RWPE2 (cell line): ENCODE measurements around the gene SLC7A10.

Experiments
- ATAC-seq: fragments of 200-7000 bp; cut with Tn5 transposase; 3 replicates; pipeline ENCODE4 v1.9.1; 2021; ENCODE audit warnings: low read depth
- DNase-seq: peaks from one replicate; pipeline ENCODE4 v3.0.0-alpha.2; 2020; ENCODE audit warnings: low spot score
- H3K27ac ChIP-seq: fragments of 450-650 bp; 2 replicates; pipeline ENCODE4 v1.5.1; 2017; ENCODE audit warnings: mild to moderate bottlenecking; ENCODE audit not compliant: poor library complexity, severe bottlenecking
- H3K27me3 ChIP-seq: fragments of 250-450 bp; sonication (Bioruptor Pico); 2 replicates; pipeline ENCODE4 v1.5.1; 2021; ENCODE audit warnings: mild to moderate bottlenecking, moderate library complexity; ENCODE audit not compliant: insufficient read depth, poor library complexity, severe bottlenecking
- H3K36me3 ChIP-seq: fragments of 250-450 bp; sonication (Bioruptor Pico); 2 replicates; pipeline ENCODE4 v1.5.1; 2020; ENCODE audit warnings: low read depth, mild to moderate bottlenecking, moderate library complexity
- H3K4me1 ChIP-seq: fragments of 250-450 bp; sonication (Bioruptor Pico); 2 replicates; pipeline ENCODE4 v1.5.1; 2021; ENCODE audit warnings: mild to moderate bottlenecking, moderate library complexity; ENCODE audit not compliant: insufficient read depth, poor library complexity, severe bottlenecking
- H3K4me3 ChIP-seq: fragments of 250-450 bp; sonication (Bioruptor Pico); 2 replicates; pipeline ENCODE4 v1.5.1; 2021; ENCODE audit warnings: mild to moderate bottlenecking, moderate library complexity; ENCODE audit not compliant: severe bottlenecking
- H3K9me3 ChIP-seq: fragments of 250-450 bp; sonication (Bioruptor Pico); 2 replicates; pipeline ENCODE4 v1.5.1; 2021; ENCODE audit warnings: mild to moderate bottlenecking, moderate library complexity; ENCODE audit not compliant: severe bottlenecking
- CTCF ChIP-seq: fragments of 450-650 bp; IDR thresholded peaks from one replicate; pipeline ENCODE4 v1.5.1; 2017; ENCODE audit warnings: mild to moderate bottlenecking, moderate library complexity; ENCODE audit not compliant: poor library complexity, severe bottlenecking

Gene SLC7A10

GRCh38 chr19:33219261-33219815 lies 6.3 kb downstream of the SLC7A10 start:
- Histone ChIP-seq H3K9me3 (no peaks in the 10 kb centered on the region), H3K36me3 (no peaks in the 10 kb centered on the region), H3K4me1 (no peaks in the 10 kb centered on the region), H3K27me3 (peaks cover 14% of the 10 kb centered on the region), H3K4me3 (no peak overlapping the region), H3K27ac (no peak overlapping the region)
- ATAC-seq, result no peak
- no peak for TF ChIP-seq CTCF
- DNase-seq, result no peak

- Histone ChIP-seq H3K4me1 (no peaks in the 10 kb centered on the region), H3K27ac (no peak overlapping the region), H3K27me3 (peaks cover 7% of the 10 kb centered on the region), H3K36me3 (no peaks in the 10 kb centered on the region), H3K9me3 (no peaks in the 10 kb centered on the region), H3K4me3 (no peak overlapping the region)
- no peak for ATAC-seq
- no peak for TF ChIP-seq CTCF
- DNase-seq, result no peak
Measured at GRCh38 chr19:33217881-33218280, 7.8 kb downstream of the SLC7A10 start.

- H3K36me3 ChIP-seq, result no peaks in the 10 kb centered on the region
- no peaks in the 10 kb centered on the region for H3K9me3 ChIP-seq
- no peak for TF ChIP-seq CTCF
- H3K27ac ChIP-seq, result no peak overlapping the region
- H3K27me3 ChIP-seq, result peaks cover 7% of the 10 kb centered on the region
- ATAC-seq (no peak), DNase-seq (no peak)
- no peaks in the 10 kb centered on the region for H3K4me1 ChIP-seq
- H3K4me3 ChIP-seq, result no peak overlapping the region
Measured at GRCh38 chr19:33216198-33216830, 9.3 kb downstream of the SLC7A10 start.

GRCh38 chr19:33215438-33216197 lies 10.0 kb downstream of the SLC7A10 start:
- Histone ChIP-seq H3K27ac (no peak overlapping the region), H3K4me1 (no peaks in the 10 kb centered on the region), H3K27me3 (peaks cover 1% of the 10 kb centered on the region), H3K4me3 (no peak overlapping the region), H3K36me3 (no peaks in the 10 kb centered on the region), H3K9me3 (no peaks in the 10 kb centered on the region)
- no peak for TF ChIP-seq CTCF
- ATAC-seq (no peak), DNase-seq (no peak)
